Measurements from ENCODE around the gene MITF.

DNA sequence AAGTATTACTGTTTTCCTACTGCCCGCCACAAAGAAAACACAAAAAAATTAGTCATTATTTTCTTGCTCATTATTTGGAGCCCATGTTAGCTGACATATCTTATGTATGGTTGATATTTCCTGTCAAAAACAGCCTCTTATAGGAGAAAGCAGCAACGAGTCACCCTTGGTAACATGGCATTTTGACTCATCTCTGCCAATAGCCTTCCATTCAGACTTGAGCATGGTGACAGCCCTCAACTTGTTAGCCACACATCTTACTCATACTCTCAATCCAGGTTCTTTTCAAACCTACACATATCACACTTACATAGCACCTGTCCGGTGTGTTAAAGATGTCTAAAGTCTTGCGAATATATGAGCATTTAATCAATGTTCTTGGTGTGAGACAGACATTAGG is 150.8 kb downstream of the MITF start:
- no peak for TF ChIP-seq CTCF (IDR thresholded peaks at IDR 0.05; ENCODE audit: insufficient read depth, low read length)
- TF ChIP-seq POLR2AphosphoS5 (IDR thresholded peaks at IDR 0.05; ENCODE audit: low read depth), result no peak
- TF ChIP-seq, protein P1, sequence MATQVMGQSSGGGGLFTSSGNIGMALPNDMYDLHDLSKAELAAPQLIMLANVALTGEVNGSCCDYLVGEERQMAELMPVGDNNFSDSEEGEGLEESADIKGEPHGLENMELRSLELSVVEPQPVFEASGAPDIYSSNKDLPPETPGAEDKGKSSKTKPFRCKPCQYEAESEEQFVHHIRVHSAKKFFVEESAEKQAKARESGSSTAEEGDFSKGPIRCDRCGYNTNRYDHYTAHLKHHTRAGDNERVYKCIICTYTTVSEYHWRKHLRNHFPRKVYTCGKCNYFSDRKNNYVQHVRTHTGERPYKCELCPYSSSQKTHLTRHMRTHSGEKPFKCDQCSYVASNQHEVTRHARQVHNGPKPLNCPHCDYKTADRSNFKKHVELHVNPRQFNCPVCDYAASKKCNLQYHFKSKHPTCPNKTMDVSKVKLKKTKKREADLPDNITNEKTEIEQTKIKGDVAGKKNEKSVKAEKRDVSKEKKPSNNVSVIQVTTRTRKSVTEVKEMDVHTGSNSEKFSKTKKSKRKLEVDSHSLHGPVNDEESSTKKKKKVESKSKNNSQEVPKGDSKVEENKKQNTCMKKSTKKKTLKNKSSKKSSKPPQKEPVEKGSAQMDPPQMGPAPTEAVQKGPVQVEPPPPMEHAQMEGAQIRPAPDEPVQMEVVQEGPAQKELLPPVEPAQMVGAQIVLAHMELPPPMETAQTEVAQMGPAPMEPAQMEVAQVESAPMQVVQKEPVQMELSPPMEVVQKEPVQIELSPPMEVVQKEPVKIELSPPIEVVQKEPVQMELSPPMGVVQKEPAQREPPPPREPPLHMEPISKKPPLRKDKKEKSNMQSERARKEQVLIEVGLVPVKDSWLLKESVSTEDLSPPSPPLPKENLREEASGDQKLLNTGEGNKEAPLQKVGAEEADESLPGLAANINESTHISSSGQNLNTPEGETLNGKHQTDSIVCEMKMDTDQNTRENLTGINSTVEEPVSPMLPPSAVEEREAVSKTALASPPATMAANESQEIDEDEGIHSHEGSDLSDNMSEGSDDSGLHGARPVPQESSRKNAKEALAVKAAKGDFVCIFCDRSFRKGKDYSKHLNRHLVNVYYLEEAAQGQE (IDR thresholded peaks at IDR 0.05; ENCODE audit: insufficient replicate concordance, low read depth), result no peak
- no peak for TF ChIP-seq GABPA (IDR thresholded peaks at IDR 0.05; ENCODE audit: low read depth)
- no peak for TF ChIP-seq SPI1 (IDR thresholded peaks at IDR 0.05; ENCODE audit: borderline replicate concordance, low read depth)
